ENCODE data around the gene MORF4L1. TPM values are rescaled to one million over a fixed set of nuclear protein-coding genes. Genes with fewer than 3 reads are reported as not detected.
A peak's percentile ranks its signal among the peaks of the same experiment; 100 is the strongest.

The MORF4L1 gene
- total RNA-seq, 1 donor from 2014 or later: 271 TPM

GRCh38 chr15:78923015-78923414 lies 50.3 kb downstream of the MORF4L1 start:
- H3K9me3 Mint-ChIP-seq: no peaks in the 10 kb centered on the region
- no peaks in the 10 kb centered on the region for H3K27me3 Mint-ChIP-seq
- DNase-seq: no peak
- CTCF ChIA-PET: interaction anchor here (2.0 to 2.8 kb wide), 3 partner anchors 56 to 103 kb away, joined by 5 to 17 read pairs (median 10); no protein-coding TSS in a partner anchor
- intact Hi-C loops (cut with micrococcal nuclease): no loop called here
- POLR2A ChIA-PET: interaction anchor here (0.8 to 2.6 kb wide), 4 partner anchors 22 to 103 kb away, joined by 3 to 15 read pairs (median 9); partner anchors contain the start of gene CTSH
- peak; percentile 49 for ATAC-seq (ENCODE audit: low read depth)
- no peak overlapping the region for H3K4me3 Mint-ChIP-seq
- TF ChIP-seq CTCF (IDR thresholded peaks at IDR 0.05): no peak
- peaks cover 13% of the 10 kb centered on the region for H3K4me1 Mint-ChIP-seq
- H3K27ac Mint-ChIP-seq: peak overlapping the region; percentile 61
- H3K36me3 Mint-ChIP-seq (ENCODE audit: low read depth): peaks cover 89% of the 10 kb centered on the region

- Mint-ChIP-seq H3K27ac (peak overlapping the region; percentile 61), H3K36me3 (ENCODE audit: low read depth) (peaks cover 91% of the 10 kb centered on the region), H3K9me3 (no peaks in the 10 kb centered on the region), H3K27me3 (no peaks in the 10 kb centered on the region), H3K4me1 (peaks cover 14% of the 10 kb centered on the region), H3K4me3 (no peak overlapping the region)
- ATAC-seq (ENCODE audit: low read depth) (no peak), DNase-seq (no peak)
- intact Hi-C loops (cut with micrococcal nuclease): no loop called here
- POLR2A ChIA-PET: interaction anchor here (0.5 to 2.0 kb wide), 5 partner anchors 21 to 163 kb away, joined by 6 to 12 read pairs (median 7); partner anchors contain the start of genes CTSH and MORF4L1
- no peak for TF ChIP-seq CTCF (IDR thresholded peaks at IDR 0.05)
- CTCF ChIA-PET: interaction anchor here (0.9 to 2.8 kb wide), 3 partner anchors 83 to 102 kb away, joined by 4 to 17 read pairs (median 10); no protein-coding TSS in a partner anchor
Measured at GRCh38 chr15:78923480-78924360, 51.0 kb downstream of the MORF4L1 start.

- Mint-ChIP-seq H3K4me1 (peaks cover 14% of the 10 kb centered on the region), H3K4me3 (no peak overlapping the region), H3K27me3 (no peaks in the 10 kb centered on the region), H3K27ac (peak overlapping the region; percentile 37), H3K9me3 (no peaks in the 10 kb centered on the region), H3K36me3 (ENCODE audit: low read depth) (peaks cover 94% of the 10 kb centered on the region)
- intact Hi-C loops (cut with micrococcal nuclease): no loop called here
- ATAC-seq (ENCODE audit: low read depth): no peak
- POLR2A ChIA-PET: interaction anchor here (1.1 to 2.5 kb wide), 4 partner anchors 18 to 100 kb away, joined by 4 to 11 read pairs (median 8); partner anchors contain the start of gene CTSH
- DNase-seq: no peak
- TF ChIP-seq CTCF (IDR thresholded peaks at IDR 0.05): no peak
- CTCF ChIA-PET: interaction anchor here (1.0 kb wide), 1 partner anchor 101 kb away, joined by 3 read pairs; no protein-coding TSS in a partner anchor
Measured at GRCh38 chr15:78925076-78925624, 52.5 kb downstream of the MORF4L1 start.

GRCh38 chr15:78925956-78926743 lies 53.5 kb downstream of the MORF4L1 start:
- Mint-ChIP-seq H3K9me3 (no peaks in the 10 kb centered on the region), H3K4me1 (peaks cover 14% of the 10 kb centered on the region), H3K4me3 (no peak overlapping the region), H3K27ac (peak overlapping the region; percentile 69), H3K36me3 (ENCODE audit: low read depth) (peaks cover 99% of the 10 kb centered on the region), H3K27me3 (no peaks in the 10 kb centered on the region)
- CTCF ChIA-PET: interaction anchor here (0.9 to 1.5 kb wide), 2 partner anchors 10 to 53 kb away, joined by 3 to 5 read pairs; no protein-coding TSS in a partner anchor
- no peak for TF ChIP-seq CTCF (IDR thresholded peaks at IDR 0.05)
- no peak for DNase-seq
- ATAC-seq (ENCODE audit: low read depth): no peak
- POLR2A ChIA-PET: interaction anchor here (1.1 to 2.5 kb wide), 4 partner anchors 17 to 99 kb away, joined by 3 to 11 read pairs (median 6); no protein-coding TSS in a partner anchor
- intact Hi-C loops (cut with micrococcal nuclease): no loop called here
